Endothelial cell of umbilical vein (primary cell): ENCODE measurements around the gene HS3ST3B1. TPM values are rescaled to one million over a fixed set of nuclear protein-coding genes. Genes with fewer than 3 reads are reported as not detected.

Experiments
- BruUV-seq: library from RNA; stranded (reverse); fragments of 400-500 nt; replicated peaks from 2 replicates; lab custom pipeline; 2021; lab: Mats Ljungman, UMichigan
- CTCF ChIA-PET: fragments of 300-600, 350-600 bp; sonication (Branson Sonifier 250); formaldehyde crosslinking; loops from one replicate; lab custom pipeline; 2021; ENCODE audit warnings: antibody characterized with exemption, inconsistent platforms; lab: Charles Lee
- POLR2A ChIA-PET: fragments of 300-600, 350-600 bp; sonication (Branson Sonifier 250); formaldehyde crosslinking; loops from one replicate; lab custom pipeline; 2021; ENCODE audit warnings: antibody characterized with exemption, inconsistent platforms; lab: Charles Lee
- DNase-seq: peaks from one replicate; pipeline ENCODE4 v3.0.0-alpha.2; 2011; ENCODE audit warnings: low read depth, low spot score
- FAIRE-seq: peaks from 2 replicates; lab custom pipeline; 2011; peaks lifted over from hg19 to GRCh38; lab: Jason Lieb, UNC
- H2AFZ ChIP-seq: 2 replicates; pipeline ENCODE4 v1.6.0; 2012; ENCODE audit warnings: low read depth, low read length, control low read depth, inconsistent platforms
- H3K27ac ChIP-seq: 2 replicates; pipeline ENCODE4 v1.5.1; 2011; ENCODE audit warnings: low read depth, mild to moderate bottlenecking, control low read depth, low read length, moderate library complexity; ENCODE audit not compliant: insufficient read depth
- H3K27me3 ChIP-seq, 2 experiments: 2 replicates each; pipeline versions ENCODE4 v1.6.0 to v1.6.1; 2011; ENCODE audit warnings: low read length in 2 of 2, mixed read lengths in 1 of 2; ENCODE audit not compliant: control insufficient read depth in 2 of 2, insufficient read depth in 2 of 2
- H3K36me3 ChIP-seq, 2 experiments: 2 replicates in 1 of 2; 3 replicates in 1 of 2; pipeline ENCODE4 v1.5.1; 2011; ENCODE audit warnings: low read length in 2 of 2, mild to moderate bottlenecking in 1 of 2, moderate library complexity in 1 of 2; ENCODE audit not compliant: control insufficient read depth in 2 of 2, insufficient read depth in 2 of 2; ENCODE audit errors: extremely low read depth in 1 of 2
- H3K4me1 ChIP-seq: 3 replicates; pipeline ENCODE4 v1.5.1; 2011; ENCODE audit warnings: mild to moderate bottlenecking, low read length; ENCODE audit not compliant: control insufficient read depth, insufficient read depth; ENCODE audit errors: extremely low read depth
- H3K4me2 ChIP-seq: 2 replicates; pipeline ENCODE4 v1.6.1; 2011; ENCODE audit warnings: low read length, control low read depth, mixed read lengths; ENCODE audit not compliant: insufficient read depth
- H3K4me3 ChIP-seq, 3 experiments: fragments of 200-600 bp in 1 of 3; sonication (generic), shearing (Covaris generic) in 1 of 3; replicated peaks in 1 of 3; 2 replicates each; pipeline ENCODE4 v1.5.1; 2011 to 2016; ENCODE audit warnings: control low read depth in 3 of 3, low read length in 3 of 3, mild to moderate bottlenecking in 2 of 3, inconsistent platforms in 1 of 3, low read depth in 1 of 3, moderate library complexity in 1 of 3; ENCODE audit not compliant: insufficient read depth in 1 of 3
- H3K79me2 ChIP-seq: 2 replicates; pipeline ENCODE4 v1.6.0; 2012; ENCODE audit warnings: low read length, inconsistent platforms; ENCODE audit not compliant: control insufficient read depth, insufficient read depth
- H3K9ac ChIP-seq: replicated peaks from 2 replicates; pipeline ENCODE3; 2011; ENCODE audit warnings: low read length, control low read depth; ENCODE audit not compliant: insufficient read depth; ENCODE audit errors: extremely low read depth
- H3K9me1 ChIP-seq: replicated peaks from 3 replicates; pipeline ENCODE4 v1.6.0; 2011; ENCODE audit warnings: mild to moderate bottlenecking, low read length; ENCODE audit not compliant: control insufficient read depth, insufficient read depth; ENCODE audit errors: extremely low read depth
- H3K9me3 ChIP-seq: replicated peaks from 2 replicates; pipeline ENCODE4 v1.5.1; 2012; ENCODE audit warnings: low read length, inconsistent platforms; ENCODE audit not compliant: control insufficient read depth, insufficient read depth
- H4K20me1 ChIP-seq: replicated peaks from 2 replicates; pipeline ENCODE3; 2011; ENCODE audit warnings: mild to moderate bottlenecking, low read length; ENCODE audit not compliant: control insufficient read depth, insufficient read depth; ENCODE audit errors: extremely low read depth
- CTCF ChIP-seq, 2 donors: IDR thresholded peaks; 1 replicate in 1 of 2; 2 replicates in 1 of 2; pipeline ENCODE4 v1.5.1; 2011; ENCODE audit warnings: low read length in 2 of 2, mild to moderate bottlenecking in 2 of 2, moderate library complexity in 2 of 2, control low read depth in 1 of 2, inconsistent platforms in 1 of 2, low read depth in 1 of 2; ENCODE audit not compliant: insufficient read depth in 1 of 2; ENCODE audit errors: extremely low read depth in 1 of 2
- EZH2 ChIP-seq: IDR thresholded peaks from 2 replicates; pipeline ENCODE4 v1.6.1; 2012; ENCODE audit warnings: borderline replicate concordance, low read depth, mild to moderate bottlenecking, moderate library complexity, low read length, inconsistent platforms; ENCODE audit not compliant: severe bottlenecking
- FOS ChIP-seq: IDR thresholded peaks from 2 replicates; pipeline ENCODE4 v1.6.1; 2011; ENCODE audit warnings: mild to moderate bottlenecking, low read length, moderate library complexity, borderline replicate concordance; ENCODE audit not compliant: insufficient read depth
- GATA2 ChIP-seq: IDR thresholded peaks from 2 replicates; pipeline ENCODE4 v1.7.0; 2011; ENCODE audit warnings: low read depth, mild to moderate bottlenecking, moderate library complexity, mixed read lengths, low read length; ENCODE audit not compliant: insufficient read length, insufficient read depth
- JUN ChIP-seq: IDR thresholded peaks from 2 replicates; pipeline ENCODE4 v1.6.1; 2011; ENCODE audit warnings: borderline replicate concordance, low read depth; ENCODE audit not compliant: insufficient read length, insufficient read depth
- MAX ChIP-seq: IDR thresholded peaks from 2 replicates; pipeline ENCODE4 v1.6.1; 2011; ENCODE audit not compliant: insufficient read depth, insufficient read length
- MYC ChIP-seq: IDR thresholded peaks from one replicate; pipeline ENCODE4 v1.6.1; 2011; ENCODE audit warnings: mild to moderate bottlenecking, low read depth, low read length
- POLR2A ChIP-seq: IDR thresholded peaks from 2 replicates; pipeline ENCODE4 v1.6.1; 2012; ENCODE audit warnings: low read depth, mild to moderate bottlenecking, control low read depth, low read length
- POLR2AphosphoS5 ChIP-seq: IDR thresholded peaks from 2 replicates; pipeline ENCODE4 v1.6.1; 2012; ENCODE audit warnings: low read depth, mild to moderate bottlenecking, control low read depth, low read length, moderate library complexity; ENCODE audit not compliant: insufficient read depth
- dilution Hi-C: fragments of 300-500 bp; cut with MboI; formaldehyde crosslinking; loops from one replicate; pipeline ENCODE4 v1.15.0; 2019; ENCODE audit warnings: low sequenced_read_pairs; ENCODE audit not compliant: extremely low pct_ligation_motif_present
- intact Hi-C: fragments of 100-400 bp; cut with micrococcal nuclease; formaldehyde crosslinking; loops from one replicate; pipeline ENCODE4 v1.10.0; 2022
- polyA plus RNA-seq, 4 experiments: library from polyadenylated mRNA; depleted of rRNA in 3 of 4; stranded (reverse) in 3 of 4; unstranded in 1 of 4; fragments of >200 nt; gene quantifications; 2 replicates each; pipeline versions ENCODE4 v1.2.1 to v1.2.3, GENCODE V29; 2011 to 2012; ENCODE audit warnings: missing spikeins in 1 of 4
- total RNA-seq: library from RNA; stranded (reverse); gene quantifications from 2 replicates; pipeline ENCODE4 v1.2.3, GENCODE V29; 2021

The HS3ST3B1 gene
- total and polyA plus RNA-seq, 2 donors (not counting 3 experiments of a cell fraction or from before 2014, with no cell fraction given): not detected

- ChIA-PET POLR2A (no interaction called here), CTCF (no interaction called here)
- dilution Hi-C loops (no loop called here), intact Hi-C loops (no loop called here)
- Histone ChIP-seq H4K20me1 (no peaks in the 10 kb centered on the region), H3K9ac (no peak overlapping the region), H3K9me1 (no peaks in the 10 kb centered on the region), H3K9me3 (peaks cover 2% of the 10 kb centered on the region), H2AFZ (no peak overlapping the region), H3K4me1 (no peaks in the 10 kb centered on the region), H3K4me3 (no peak overlapping the region), H3K79me2 (no peaks in the 10 kb centered on the region), H3K27me3 (no peaks in the 10 kb centered on the region), H3K4me2 (no peak overlapping the region), H3K27ac (no peak overlapping the region), H3K36me3 (no peaks in the 10 kb centered on the region)
- TF ChIP-seq EZH2 (no peak), MYC (no peak), JUN (no peak), CTCF (IDR thresholded peaks at IDR 0.05; ENCODE audit: extremely low read depth in 1 of 2, insufficient read depth in 1 of 2, low read depth in 1 of 2, low read length in 2 of 2) (no peak)
- DNase-seq: no peak
- FAIRE-seq: no peak
- BruUV-seq: no TSS peak
Observed at GRCh38 chr17:14354807-14355206, 53.9 kb downstream of the HS3ST3B1 start.

- Histone ChIP-seq H3K9ac (no peak overlapping the region), H3K27me3 (no peaks in the 10 kb centered on the region), H3K9me1 (no peaks in the 10 kb centered on the region), H3K4me1 (no peaks in the 10 kb centered on the region), H3K36me3 (no peaks in the 10 kb centered on the region), H3K27ac (no peak overlapping the region), H3K4me2 (no peak overlapping the region), H4K20me1 (no peaks in the 10 kb centered on the region), H3K79me2 (no peaks in the 10 kb centered on the region), H2AFZ (no peak overlapping the region), H3K4me3 (no peak overlapping the region), H3K9me3 (peaks cover 2% of the 10 kb centered on the region)
- POLR2A ChIA-PET: no interaction called here
- dilution Hi-C loops: no loop called here
- no TSS peak for BruUV-seq
- CTCF ChIA-PET: no interaction called here
- TF ChIP-seq GATA2 (no peak), JUN (no peak), MYC (no peak), FOS (no peak), POLR2A (no peak), POLR2AphosphoS5 (no peak), EZH2 (no peak), MAX (no peak)
- intact Hi-C loops: no loop called here
- DNase-seq: no peak
- no peak for FAIRE-seq
Observed at GRCh38 chr17:14355556-14355955, 54.7 kb downstream of the HS3ST3B1 start.
